ENCODE data around the gene DOCK4. TPM values are rescaled to one million over a fixed set of nuclear protein-coding genes. Genes with fewer than 3 reads are reported as not detected.

The DOCK4 gene
- total RNA-seq, 1 experiment from 2014 or later = 3.4 TPM

DNA sequence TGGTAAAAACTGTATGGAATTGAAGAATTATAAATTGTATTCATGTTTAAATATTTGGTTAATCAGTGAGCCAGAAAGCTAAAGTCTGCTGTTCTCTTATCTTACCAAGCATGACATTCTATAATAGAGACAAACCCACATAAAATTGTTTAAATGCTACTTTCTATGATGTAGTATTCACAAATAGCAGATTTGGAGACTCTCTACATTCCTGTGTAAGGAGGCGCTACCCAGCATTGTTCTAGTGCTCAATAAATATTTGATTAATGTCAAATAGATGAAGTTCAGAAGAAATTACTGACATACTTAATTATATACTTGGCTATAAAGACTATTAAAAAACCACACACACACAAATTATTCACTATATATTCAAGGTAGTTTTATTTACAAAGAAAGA is 49.8 kb downstream of the DOCK4 start:
- no TSS peak for BruUV-seq (replicated peaks)
- H3K36me3 Mint-ChIP-seq (ENCODE audit: insufficient read depth, unreplicated experiment) = no peaks in the 10 kb centered on the region
- intact Hi-C loops (cut with micrococcal nuclease; ENCODE audit: unreplicated experiment) = no loop called here
- H3K27me3 Mint-ChIP-seq (ENCODE audit: unreplicated experiment) = no peaks in the 10 kb centered on the region
- TF ChIP-seq, protein P1, sequence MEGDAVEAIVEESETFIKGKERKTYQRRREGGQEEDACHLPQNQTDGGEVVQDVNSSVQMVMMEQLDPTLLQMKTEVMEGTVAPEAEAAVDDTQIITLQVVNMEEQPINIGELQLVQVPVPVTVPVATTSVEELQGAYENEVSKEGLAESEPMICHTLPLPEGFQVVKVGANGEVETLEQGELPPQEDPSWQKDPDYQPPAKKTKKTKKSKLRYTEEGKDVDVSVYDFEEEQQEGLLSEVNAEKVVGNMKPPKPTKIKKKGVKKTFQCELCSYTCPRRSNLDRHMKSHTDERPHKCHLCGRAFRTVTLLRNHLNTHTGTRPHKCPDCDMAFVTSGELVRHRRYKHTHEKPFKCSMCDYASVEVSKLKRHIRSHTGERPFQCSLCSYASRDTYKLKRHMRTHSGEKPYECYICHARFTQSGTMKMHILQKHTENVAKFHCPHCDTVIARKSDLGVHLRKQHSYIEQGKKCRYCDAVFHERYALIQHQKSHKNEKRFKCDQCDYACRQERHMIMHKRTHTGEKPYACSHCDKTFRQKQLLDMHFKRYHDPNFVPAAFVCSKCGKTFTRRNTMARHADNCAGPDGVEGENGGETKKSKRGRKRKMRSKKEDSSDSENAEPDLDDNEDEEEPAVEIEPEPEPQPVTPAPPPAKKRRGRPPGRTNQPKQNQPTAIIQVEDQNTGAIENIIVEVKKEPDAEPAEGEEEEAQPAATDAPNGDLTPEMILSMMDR (IDR thresholded peaks at IDR 0.05; ENCODE audit: unreplicated experiment) = no peak
- H3K27ac Mint-ChIP-seq (ENCODE audit: unreplicated experiment) = no peak overlapping the region
- DNase-seq = no peak
- no peaks in the 10 kb centered on the region for H3K4me1 Mint-ChIP-seq (ENCODE audit: low read depth, unreplicated experiment)
- CTCF ChIA-PET = no interaction called here
- no peaks in the 10 kb centered on the region for H3K9me3 Mint-ChIP-seq (ENCODE audit: low read depth, unreplicated experiment)
- no peak overlapping the region for H3K4me3 Mint-ChIP-seq (ENCODE audit: low read depth, unreplicated experiment)

DNA sequence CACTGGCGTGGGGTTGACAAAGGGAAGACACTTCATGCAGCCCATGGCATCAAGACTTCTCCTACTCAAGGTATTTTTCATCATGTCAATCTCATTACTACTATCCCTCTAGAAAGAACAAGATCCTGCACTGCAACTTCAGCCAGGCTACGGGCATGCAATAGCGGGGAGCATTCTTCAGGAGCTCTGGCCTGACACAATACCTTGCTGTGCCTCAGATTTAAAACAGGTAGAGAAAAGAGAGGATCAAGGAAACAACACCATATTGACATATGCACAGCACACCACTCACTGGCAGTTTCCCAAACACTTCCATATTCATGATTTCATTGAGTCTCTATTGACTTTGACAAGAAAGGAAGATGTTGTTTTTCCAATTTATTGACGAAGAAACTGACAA is 51.5 kb downstream of the DOCK4 start:
- DNase-seq = no peak
- TF ChIP-seq, protein P1 (IDR thresholded peaks at IDR 0.05; ENCODE audit: unreplicated experiment) = no peak
- H3K4me1 Mint-ChIP-seq (ENCODE audit: low read depth, unreplicated experiment) = no peaks in the 10 kb centered on the region
- CTCF ChIA-PET = no interaction called here
- intact Hi-C loops (cut with micrococcal nuclease; ENCODE audit: unreplicated experiment) = no loop called here
- no peak overlapping the region for H3K27ac Mint-ChIP-seq (ENCODE audit: unreplicated experiment)
- no peaks in the 10 kb centered on the region for H3K36me3 Mint-ChIP-seq (ENCODE audit: insufficient read depth, unreplicated experiment)
- H3K4me3 Mint-ChIP-seq (ENCODE audit: low read depth, unreplicated experiment) = no peak overlapping the region
- BruUV-seq (replicated peaks) = no TSS peak
- H3K9me3 Mint-ChIP-seq (ENCODE audit: low read depth, unreplicated experiment) = no peaks in the 10 kb centered on the region
- peaks cover 16% of the 10 kb centered on the region for H3K27me3 Mint-ChIP-seq (ENCODE audit: unreplicated experiment)

DNA sequence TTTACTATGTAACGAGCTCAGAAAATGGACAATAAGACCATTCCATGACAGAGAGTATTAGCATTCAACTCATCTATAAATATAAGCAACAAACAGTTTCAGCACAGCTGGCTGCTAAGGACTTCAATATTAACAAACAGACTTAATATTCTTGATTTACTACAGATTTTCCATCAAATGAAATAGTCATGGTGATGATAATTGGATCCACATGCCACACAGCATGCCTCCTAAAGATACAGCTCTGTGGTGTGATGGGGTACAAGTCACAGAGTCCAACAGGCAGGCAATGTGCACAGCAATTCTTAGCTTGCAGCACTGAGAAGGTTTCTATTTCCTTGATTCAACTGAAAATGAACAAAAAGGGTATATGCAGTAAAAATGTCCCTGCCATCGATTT is 54.0 kb downstream of the DOCK4 start:
- Mint-ChIP-seq H3K36me3 (ENCODE audit: insufficient read depth, unreplicated experiment) (no peaks in the 10 kb centered on the region), H3K4me1 (ENCODE audit: low read depth, unreplicated experiment) (no peaks in the 10 kb centered on the region), H3K4me3 (ENCODE audit: low read depth, unreplicated experiment) (no peak overlapping the region), H3K27me3 (ENCODE audit: unreplicated experiment) (peaks cover 29% of the 10 kb centered on the region), H3K9me3 (ENCODE audit: low read depth, unreplicated experiment) (no peaks in the 10 kb centered on the region), H3K27ac (ENCODE audit: unreplicated experiment) (no peak overlapping the region)
- DNase-seq = no peak
- BruUV-seq (replicated peaks) = no TSS peak
- intact Hi-C loops (cut with micrococcal nuclease; ENCODE audit: unreplicated experiment) = no loop called here
- TF ChIP-seq, protein P1 (IDR thresholded peaks at IDR 0.05; ENCODE audit: unreplicated experiment) = no peak
- CTCF ChIA-PET = no interaction called here

DNA sequence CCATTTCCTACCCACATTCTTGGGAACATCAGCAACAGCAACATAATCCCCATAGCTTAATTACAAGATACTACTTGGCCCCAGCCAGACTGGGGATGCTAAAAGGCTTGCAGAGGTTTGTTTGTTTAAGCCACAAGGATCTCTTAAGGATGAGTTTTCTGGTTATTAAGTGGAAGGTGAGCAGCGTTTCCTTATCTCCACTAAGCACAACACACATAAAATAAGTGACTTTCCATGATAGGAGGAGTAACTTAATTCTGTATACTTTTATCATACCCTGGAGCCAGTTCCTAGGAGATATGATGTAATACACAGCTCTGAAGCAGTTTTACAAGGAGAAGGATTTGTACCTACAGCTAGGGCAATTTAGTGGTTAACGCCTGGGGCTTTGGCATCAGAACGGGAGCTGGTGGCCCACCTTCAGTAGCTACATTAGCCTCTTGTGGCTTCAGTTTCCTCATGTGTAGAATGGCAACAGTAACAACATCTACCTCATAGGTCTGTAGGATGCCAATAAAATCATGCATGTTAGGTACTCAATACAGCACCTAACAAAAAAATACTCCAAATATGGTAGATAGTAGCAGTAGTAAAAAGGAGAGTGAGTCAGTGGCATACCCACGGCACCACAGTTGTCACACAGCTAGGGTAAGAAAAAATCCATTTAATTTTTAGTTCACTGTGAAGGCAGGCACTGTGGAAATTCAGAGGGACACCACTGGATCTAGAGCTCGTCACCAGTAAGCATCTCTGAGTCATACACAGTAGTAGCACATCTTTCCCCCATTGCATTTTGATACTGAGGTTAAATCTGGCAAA is 55.2 kb downstream of the DOCK4 start:
- Mint-ChIP-seq H3K4me1 (ENCODE audit: low read depth, unreplicated experiment) (no peaks in the 10 kb centered on the region), H3K36me3 (ENCODE audit: insufficient read depth, unreplicated experiment) (no peaks in the 10 kb centered on the region), H3K9me3 (ENCODE audit: low read depth, unreplicated experiment) (no peaks in the 10 kb centered on the region), H3K27me3 (ENCODE audit: unreplicated experiment) (peaks cover 29% of the 10 kb centered on the region), H3K27ac (ENCODE audit: unreplicated experiment) (no peak overlapping the region), H3K4me3 (ENCODE audit: low read depth, unreplicated experiment) (no peak overlapping the region)
- no TSS peak for BruUV-seq (replicated peaks)
- intact Hi-C loops (cut with micrococcal nuclease; ENCODE audit: unreplicated experiment) = no loop called here
- CTCF ChIA-PET = interaction anchor here (0.6 kb wide), 2 partner anchors 58 to 1742 kb away, joined by 3 to 5 read pairs; no protein-coding TSS in a partner anchor
- TF ChIP-seq, protein P1 (IDR thresholded peaks at IDR 0.05; ENCODE audit: unreplicated experiment) = no peak
- no peak for DNase-seq

All from Calu3 (cell line).